Measurements from ENCODE around the gene SCYGR4. TPM values are rescaled to one million over a fixed set of nuclear protein-coding genes. Genes with fewer than 3 reads are reported as not detected.

SCYGR4 gene
- total RNA-seq, 1 donor from 2014 or later: not detected

DNA sequence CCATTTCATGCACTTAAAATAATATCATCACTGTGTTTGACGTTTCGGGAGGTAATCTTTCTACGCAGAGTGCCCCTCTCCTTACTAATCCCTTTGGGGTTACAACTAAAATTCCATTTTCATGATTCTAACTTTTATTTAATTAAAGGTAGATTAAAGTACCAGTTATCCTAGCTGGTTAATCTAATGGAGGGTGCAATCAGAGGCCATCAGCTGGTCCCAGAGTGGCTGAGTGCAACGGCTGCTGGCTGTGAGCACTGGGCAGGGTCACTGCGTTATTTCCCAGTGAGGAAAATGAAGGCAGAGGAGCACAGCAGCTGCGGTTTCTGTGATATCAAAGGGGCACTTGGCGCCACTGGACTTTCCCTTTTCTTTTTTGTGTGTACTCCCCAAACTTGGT, 12.1 kb downstream of the SCYGR4 start:
- H3K36me3 Mint-ChIP-seq (ENCODE audit: low read depth, unreplicated experiment): peaks cover 2% of the 10 kb centered on the region
- Histone ChIP-seq H3K4me3 (ENCODE audit: insufficient read depth, low read depth, low read length) (no peak overlapping the region), H3K4me1 (ENCODE audit: insufficient read depth, low read length) (no peaks in the 10 kb centered on the region), H3K4me2 (ENCODE audit: low read length) (no peak overlapping the region), H2AFZ (ENCODE audit: low read depth, low read length) (no peak overlapping the region), H3K27me3 (ENCODE audit: insufficient read depth, low read length) (no peaks in the 10 kb centered on the region), H3K9me3 (ENCODE audit: insufficient read depth, low read depth, low read length) (no peaks in the 10 kb centered on the region), H3K27ac (ENCODE audit: low read depth, low read length) (no peak overlapping the region), H3K9ac (ENCODE audit: low read length) (no peak overlapping the region), H3K79me2 (ENCODE audit: insufficient read depth, low read length) (no peaks in the 10 kb centered on the region), H4K20me1 (ENCODE audit: insufficient read depth, low read length) (no peaks in the 10 kb centered on the region), H3K36me3 (ENCODE audit: insufficient read depth, low read length) (no peaks in the 10 kb centered on the region)
- DNase-seq (ENCODE audit: low read depth) (no peak), FAIRE-seq (no peak)
- no peak overlapping the region for H3K4me3 Mint-ChIP-seq (ENCODE audit: unreplicated experiment)
- no peak overlapping the region for H3K27ac Mint-ChIP-seq (ENCODE audit: unreplicated experiment)
- H3K4me1 Mint-ChIP-seq (ENCODE audit: low read depth, unreplicated experiment): no peaks in the 10 kb centered on the region
- TF ChIP-seq EZH2 (IDR thresholded peaks at IDR 0.05; ENCODE audit: insufficient read depth, low read length): no peak
- no peak for TF ChIP-seq CTCF (IDR thresholded peaks at IDR 0.05; ENCODE audit: insufficient read depth, low read depth, low read length)
- H3K9me3 Mint-ChIP-seq (ENCODE audit: unreplicated experiment): no peaks in the 10 kb centered on the region
- H3K27me3 Mint-ChIP-seq (ENCODE audit: low read depth, unreplicated experiment): no peaks in the 10 kb centered on the region

- Histone ChIP-seq H3K9ac (ENCODE audit: low read length) (no peak overlapping the region), H4K20me1 (ENCODE audit: insufficient read depth, low read length) (no peaks in the 10 kb centered on the region), H2AFZ (ENCODE audit: low read depth, low read length) (no peak overlapping the region), H3K4me1 (ENCODE audit: insufficient read depth, low read length) (no peaks in the 10 kb centered on the region), H3K27me3 (ENCODE audit: insufficient read depth, low read length) (no peaks in the 10 kb centered on the region), H3K27ac (ENCODE audit: low read depth, low read length) (no peak overlapping the region), H3K79me2 (ENCODE audit: insufficient read depth, low read length) (no peaks in the 10 kb centered on the region), H3K4me2 (ENCODE audit: low read length) (no peak overlapping the region), H3K4me3 (ENCODE audit: insufficient read depth, low read depth, low read length) (no peak overlapping the region), H3K9me3 (ENCODE audit: insufficient read depth, low read depth, low read length) (no peaks in the 10 kb centered on the region), H3K36me3 (ENCODE audit: insufficient read depth, low read length) (no peaks in the 10 kb centered on the region)
- no peak for TF ChIP-seq EZH2 (IDR thresholded peaks at IDR 0.05; ENCODE audit: insufficient read depth, low read length)
- no peak for TF ChIP-seq CTCF (IDR thresholded peaks at IDR 0.05; ENCODE audit: insufficient read depth, low read depth, low read length)
- H3K36me3 Mint-ChIP-seq (ENCODE audit: low read depth, unreplicated experiment): peaks cover 2% of the 10 kb centered on the region
- H3K4me3 Mint-ChIP-seq (ENCODE audit: unreplicated experiment): no peak overlapping the region
- no peak for FAIRE-seq
- H3K4me1 Mint-ChIP-seq (ENCODE audit: low read depth, unreplicated experiment): no peaks in the 10 kb centered on the region
- no peak for DNase-seq (ENCODE audit: low read depth)
- no peak overlapping the region for H3K27ac Mint-ChIP-seq (ENCODE audit: unreplicated experiment)
- H3K9me3 Mint-ChIP-seq (ENCODE audit: unreplicated experiment): no peaks in the 10 kb centered on the region
- no peaks in the 10 kb centered on the region for H3K27me3 Mint-ChIP-seq (ENCODE audit: low read depth, unreplicated experiment)
Measured at GRCh38 chr2:227630322-227630721, 13.0 kb downstream of the SCYGR4 start.

DNA sequence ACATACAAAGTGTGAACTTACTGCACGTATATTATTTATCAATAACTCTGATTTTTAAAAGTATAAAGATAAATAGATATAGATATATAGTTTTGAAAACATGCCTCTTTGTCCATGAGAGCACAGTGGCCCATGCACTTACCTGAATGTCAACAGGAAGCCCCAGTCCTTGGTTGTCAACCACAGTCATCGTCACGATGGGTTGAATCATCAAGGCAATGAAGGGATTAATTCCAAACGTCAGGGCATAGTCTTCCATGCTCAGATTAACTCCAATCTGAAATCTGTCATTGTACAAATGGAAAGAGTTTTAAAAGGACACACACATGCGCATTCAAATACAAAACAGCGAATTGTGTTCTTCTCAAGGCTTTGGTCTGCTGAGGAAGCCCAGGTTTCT, 15.5 kb downstream of the SCYGR4 start:
- DNase-seq (ENCODE audit: low read depth): no peak
- Histone ChIP-seq H2AFZ (ENCODE audit: low read depth, low read length) (no peak overlapping the region), H3K27ac (ENCODE audit: low read depth, low read length) (no peak overlapping the region), H3K36me3 (ENCODE audit: insufficient read depth, low read length) (no peaks in the 10 kb centered on the region), H3K4me1 (ENCODE audit: insufficient read depth, low read length) (no peaks in the 10 kb centered on the region), H4K20me1 (ENCODE audit: insufficient read depth, low read length) (no peaks in the 10 kb centered on the region), H3K4me3 (ENCODE audit: insufficient read depth, low read depth, low read length) (no peak overlapping the region), H3K9me3 (ENCODE audit: insufficient read depth, low read depth, low read length) (no peaks in the 10 kb centered on the region), H3K79me2 (ENCODE audit: insufficient read depth, low read length) (no peaks in the 10 kb centered on the region), H3K27me3 (ENCODE audit: insufficient read depth, low read length) (no peaks in the 10 kb centered on the region), H3K9ac (ENCODE audit: low read length) (no peak overlapping the region), H3K4me2 (ENCODE audit: low read length) (no peak overlapping the region)
- no peaks in the 10 kb centered on the region for H3K27me3 Mint-ChIP-seq (ENCODE audit: low read depth, unreplicated experiment)
- H3K4me1 Mint-ChIP-seq (ENCODE audit: low read depth, unreplicated experiment): no peaks in the 10 kb centered on the region
- TF ChIP-seq EZH2 (IDR thresholded peaks at IDR 0.05; ENCODE audit: insufficient read depth, low read length): no peak
- TF ChIP-seq CTCF (IDR thresholded peaks at IDR 0.05; ENCODE audit: insufficient read depth, low read depth, low read length): no peak
- no peaks in the 10 kb centered on the region for H3K9me3 Mint-ChIP-seq (ENCODE audit: unreplicated experiment)
- no peak overlapping the region for H3K4me3 Mint-ChIP-seq (ENCODE audit: unreplicated experiment)
- FAIRE-seq: no peak
- H3K36me3 Mint-ChIP-seq (ENCODE audit: low read depth, unreplicated experiment): no peaks in the 10 kb centered on the region
- no peak overlapping the region for H3K27ac Mint-ChIP-seq (ENCODE audit: unreplicated experiment)
